ENCODE results near the gene CBLC. TPM values are rescaled to one million over a fixed set of nuclear protein-coding genes. Genes with fewer than 3 reads are reported as not detected.

CBLC gene
- total and polyA plus RNA-seq, 10 of the 15 experiments (the other 5 are each of a cell fraction or from before 2014, with no cell fraction given): not detected

DNA sequence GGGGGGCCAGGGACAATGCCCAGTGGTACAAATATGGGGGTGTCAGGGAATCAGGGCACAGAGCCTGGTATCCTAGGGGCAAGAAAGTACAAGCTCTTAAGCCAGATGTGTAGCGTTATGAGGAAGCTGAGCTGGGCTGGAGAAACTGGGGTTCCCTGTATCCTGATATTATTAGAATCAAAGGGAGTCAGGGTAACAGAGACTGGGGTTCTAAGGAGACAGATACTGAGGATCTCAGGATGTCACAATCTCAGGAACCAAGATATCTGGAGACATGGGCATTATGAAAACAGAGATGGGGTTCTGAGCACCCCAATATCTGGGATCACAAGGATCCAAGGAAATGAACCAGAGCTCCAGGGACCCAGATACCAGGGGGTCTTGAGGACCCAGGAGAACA, 28.4 kb upstream of the CBLC start:
- intact Hi-C loops (cut with micrococcal nuclease; ENCODE audit: unreplicated experiment) (no loop called here), in situ Hi-C loops (cut with MboI) (no loop called here)
- SMC1A ChIA-PET (ENCODE audit: uncharacterized antibody, unreplicated experiment): interaction anchor here (1.0 to 7.7 kb wide), 5 partner anchors 9 to 59 kb away, joined by 3 to 115 read pairs (median 7); no protein-coding TSS in a partner anchor
- Histone ChIP-seq H3K9ac (ENCODE audit: control insufficient read depth, insufficient read depth, low read length) (peak overlapping the region; percentile 93), H3K27me3 (replicated peaks in 1 of 2; ENCODE audit: control insufficient read depth in 2 of 2, insufficient read depth in 2 of 2, low read length in 1 of 2) (no peaks in the 10 kb centered on the region), H3K36me3 (ENCODE audit: control insufficient read depth in 2 of 2, insufficient read depth in 2 of 2, low read length in 1 of 2) (no peaks in the 10 kb centered on the region; a peak in 2 of 4 replicates), H2AFZ (ENCODE audit: control insufficient read depth, low read depth, low read length) (no peak overlapping the region), H3K9me3 (replicated peaks; ENCODE audit: control insufficient read depth, insufficient read depth, low read length) (no peaks in the 10 kb centered on the region), H3K79me2 (ENCODE audit: control insufficient read depth, insufficient read depth, low read length) (peaks cover 43% of the 10 kb centered on the region), H3K4me2 (ENCODE audit: control insufficient read depth, insufficient read depth) (peak overlapping the region; percentile 81), H3K4me3 (peak overlapping the region; percentile 98), H3K27ac (ENCODE audit: control insufficient read depth, insufficient read depth) (peak overlapping the region; percentile 92), H4K20me1 (ENCODE audit: control insufficient read depth, insufficient read depth) (no peaks in the 10 kb centered on the region), H3K4me1 (ENCODE audit: control insufficient read depth, insufficient read depth, low read length) (peaks cover 35% of the 10 kb centered on the region)
- CTCF ChIA-PET: interaction anchor here (0.8 to 7.7 kb wide), 5 partner anchors 17 to 60 kb away, joined by 3 to 109 read pairs (median 5); no protein-coding TSS in a partner anchor
- TSS peak; percentile 76 for BruUV-seq (replicated peaks)
- no peak for FAIRE-seq
- RAD21 ChIA-PET (ENCODE audit: unreplicated experiment): interaction anchor here (0.8 to 2.9 kb wide), 8 partner anchors 10 to 207 kb away, joined by 3 to 50 read pairs (median 6); no protein-coding TSS in a partner anchor
- ATAC-seq: no peak
- WGBS (ENCODE audit: insufficient coverage, insufficient replicate concordance, low lambda C conversion rate, missing lambda C conversion rate): 0% methylated on average over 1 of the region's 1 CpG
- POLR2A ChIA-PET: interaction anchor here (0.5 to 2.1 kb wide), 9 partner anchors 11 to 102 kb away, joined by 3 to 11 read pairs (median 4); partner anchors contain the start of gene NECTIN2
- TF ChIP-seq RFX5 (IDR thresholded peaks at IDR 0.05; ENCODE audit: low read depth, low read length): no peak
- TF ChIP-seq WRNIP1 (IDR thresholded peaks at IDR 0.05; ENCODE audit: borderline replicate concordance, low read depth, low read length): 0 out of 2 replicates have a peak, but pooled peaks have one; percentile 39
- no peak for DNase-seq (ENCODE audit: low read depth, low spot score)

- Histone ChIP-seq H3K79me2 (ENCODE audit: control insufficient read depth, insufficient read depth, low read length) (peaks cover 48% of the 10 kb centered on the region), H3K9me3 (replicated peaks; ENCODE audit: control insufficient read depth, insufficient read depth, low read length) (no peaks in the 10 kb centered on the region), H3K36me3 (ENCODE audit: control insufficient read depth in 2 of 2, insufficient read depth in 2 of 2, low read length in 1 of 2) (no peaks in the 10 kb centered on the region; a peak in 2 of 4 replicates), H2AFZ (ENCODE audit: control insufficient read depth, low read depth, low read length) (no peak overlapping the region), H3K27me3 (replicated peaks in 1 of 2; ENCODE audit: control insufficient read depth in 2 of 2, insufficient read depth in 2 of 2, low read length in 1 of 2) (no peaks in the 10 kb centered on the region), H3K4me3 (peak overlapping the region; percentile 98), H4K20me1 (ENCODE audit: control insufficient read depth, insufficient read depth) (no peaks in the 10 kb centered on the region), H3K4me2 (ENCODE audit: control insufficient read depth, insufficient read depth) (peak overlapping the region; percentile 81), H3K27ac (ENCODE audit: control insufficient read depth, insufficient read depth) (peak overlapping the region; percentile 92), H3K9ac (ENCODE audit: control insufficient read depth, insufficient read depth, low read length) (peak overlapping the region; percentile 93), H3K4me1 (ENCODE audit: control insufficient read depth, insufficient read depth, low read length) (peaks cover 38% of the 10 kb centered on the region)
- ChIA-PET RAD21 (ENCODE audit: unreplicated experiment) (interaction anchor here (1.1 to 2.9 kb wide), 7 partner anchors 11 to 59 kb away, joined by 3 to 50 read pairs (median 7); no protein-coding TSS in a partner anchor), SMC1A (ENCODE audit: uncharacterized antibody, unreplicated experiment) (interaction anchor here (1.0 to 7.7 kb wide), 4 partner anchors 10 to 25 kb away, joined by 4 to 115 read pairs (median 19); no protein-coding TSS in a partner anchor), CTCF (interaction anchor here (1.2 to 7.7 kb wide), 3 partner anchors 17 to 32 kb away, joined by 3 to 109 read pairs (median 5); no protein-coding TSS in a partner anchor), POLR2A (interaction anchor here (0.5 to 2.1 kb wide), 6 partner anchors 11 to 101 kb away, joined by 3 to 11 read pairs (median 6); no protein-coding TSS in a partner anchor)
- no peak for FAIRE-seq
- no TSS peak for BruUV-seq (replicated peaks)
- ATAC-seq: no peak
- no peak for DNase-seq (ENCODE audit: low read depth, low spot score)
- intact Hi-C loops (cut with micrococcal nuclease; ENCODE audit: unreplicated experiment) (no loop called here), in situ Hi-C loops (cut with MboI) (no loop called here)
- WGBS (ENCODE audit: insufficient coverage, insufficient replicate concordance, low lambda C conversion rate, missing lambda C conversion rate): 17% methylated on average over 10 of the region's 10 CpGs
- TF ChIP-seq, protein P1, sequence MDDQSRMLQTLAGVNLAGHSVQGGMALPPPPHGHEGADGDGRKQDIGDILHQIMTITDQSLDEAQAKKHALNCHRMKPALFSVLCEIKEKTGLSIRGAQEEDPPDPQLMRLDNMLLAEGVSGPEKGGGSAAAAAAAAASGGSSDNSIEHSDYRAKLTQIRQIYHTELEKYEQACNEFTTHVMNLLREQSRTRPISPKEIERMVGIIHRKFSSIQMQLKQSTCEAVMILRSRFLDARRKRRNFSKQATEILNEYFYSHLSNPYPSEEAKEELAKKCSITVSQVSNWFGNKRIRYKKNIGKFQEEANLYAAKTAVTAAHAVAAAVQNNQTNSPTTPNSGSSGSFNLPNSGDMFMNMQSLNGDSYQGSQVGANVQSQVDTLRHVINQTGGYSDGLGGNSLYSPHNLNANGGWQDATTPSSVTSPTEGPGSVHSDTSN (IDR thresholded peaks at IDR 0.05; ENCODE audit: insufficient replicate concordance, low read depth, low read length): peak; percentile 37
- TF ChIP-seq HDGF (IDR thresholded peaks at IDR 0.05) (peak; percentile 55; the same call in 1 of the 2 replicates), RELB (IDR thresholded peaks at IDR 0.05; ENCODE audit: low read depth) (no peak), CREB1 (IDR thresholded peaks at IDR 0.05; ENCODE audit: low read depth) (no peak), ETV6 (conservative IDR thresholded peaks at IDR 0.05 in 1 of 2, IDR thresholded peaks at IDR 0.05 in 1 of 2; ENCODE audit: borderline replicate concordance in 1 of 2, low read depth in 1 of 2) (no peak), CHD1 (IDR thresholded peaks at IDR 0.05; ENCODE audit: low read depth, low read length) (no peak), MYC (IDR thresholded peaks at IDR 0.05; ENCODE audit: insufficient read depth, insufficient read length, insufficient replicate concordance, low read length, severe bottlenecking) (no peak)
- TF ChIP-seq, protein P2, sequence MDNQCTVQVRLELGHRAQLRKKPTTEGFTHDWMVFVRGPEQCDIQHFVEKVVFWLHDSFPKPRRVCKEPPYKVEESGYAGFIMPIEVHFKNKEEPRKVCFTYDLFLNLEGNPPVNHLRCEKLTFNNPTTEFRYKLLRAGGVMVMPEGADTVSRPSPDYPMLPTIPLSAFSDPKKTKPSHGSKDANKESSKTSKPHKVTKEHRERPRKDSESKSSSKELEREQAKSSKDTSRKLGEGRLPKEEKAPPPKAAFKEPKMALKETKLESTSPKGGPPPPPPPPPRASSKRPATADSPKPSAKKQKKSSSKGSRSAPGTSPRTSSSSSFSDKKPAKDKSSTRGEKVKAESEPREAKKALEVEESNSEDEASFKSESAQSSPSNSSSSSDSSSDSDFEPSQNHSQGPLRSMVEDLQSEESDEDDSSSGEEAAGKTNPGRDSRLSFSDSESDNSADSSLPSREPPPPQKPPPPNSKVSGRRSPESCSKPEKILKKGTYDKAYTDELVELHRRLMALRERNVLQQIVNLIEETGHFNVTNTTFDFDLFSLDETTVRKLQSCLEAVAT (IDR thresholded peaks at IDR 0.05): 0 out of 2 replicates have a peak, but pooled peaks have one; percentile 54
Measured at GRCh38 chr19:44749994-44750393, 27.7 kb upstream of the CBLC start.

All from GM12878 (cell line).